ENCODE data around the gene PRRT2. TPM values are rescaled to one million over a fixed set of nuclear protein-coding genes. Genes with fewer than 3 reads are reported as not detected.

PRRT2 gene
- total RNA-seq, 2 experiments from 2014 or later = 1.00 to 2.6 TPM

DNA sequence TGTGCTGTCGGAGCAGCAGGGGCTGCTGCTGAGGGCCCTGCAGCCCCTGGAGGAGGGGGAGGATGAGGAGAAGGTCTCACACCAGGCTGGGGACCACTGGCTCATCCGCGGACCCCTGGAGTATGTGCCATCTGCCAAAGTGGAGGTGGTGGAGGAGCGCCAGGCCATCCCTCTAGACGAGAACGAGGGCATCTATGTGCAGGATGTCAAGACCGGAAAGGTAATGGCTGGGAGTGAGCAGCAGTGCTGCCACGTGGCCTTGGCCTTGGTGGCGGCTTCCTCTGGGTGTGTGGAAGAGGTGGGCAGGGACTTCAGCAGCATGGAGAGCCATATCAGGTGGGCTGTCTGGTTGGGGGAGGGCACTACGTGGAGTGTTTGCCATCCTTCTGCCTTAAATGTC lies 28.2 kb downstream of the PRRT2 start:
- POLR2A ChIA-PET = no interaction called here
- Mint-ChIP-seq H3K27me3 (no peaks in the 10 kb centered on the region), H3K4me3 (no peak overlapping the region), H3K36me3 (peaks cover 34% of the 10 kb centered on the region), H3K9me3 (no peaks in the 10 kb centered on the region), H3K27ac (no peak overlapping the region), H3K4me1 (ENCODE audit: low read depth) (peaks cover 2% of the 10 kb centered on the region)
- intact Hi-C loops (cut with micrococcal nuclease) = no loop called here
- CTCF ChIA-PET = interaction anchor here (4.4 kb wide), 1 partner anchor 8 kb away, joined by 24 read pairs; no protein-coding TSS in a partner anchor
- DNase-seq = no peak

DNA sequence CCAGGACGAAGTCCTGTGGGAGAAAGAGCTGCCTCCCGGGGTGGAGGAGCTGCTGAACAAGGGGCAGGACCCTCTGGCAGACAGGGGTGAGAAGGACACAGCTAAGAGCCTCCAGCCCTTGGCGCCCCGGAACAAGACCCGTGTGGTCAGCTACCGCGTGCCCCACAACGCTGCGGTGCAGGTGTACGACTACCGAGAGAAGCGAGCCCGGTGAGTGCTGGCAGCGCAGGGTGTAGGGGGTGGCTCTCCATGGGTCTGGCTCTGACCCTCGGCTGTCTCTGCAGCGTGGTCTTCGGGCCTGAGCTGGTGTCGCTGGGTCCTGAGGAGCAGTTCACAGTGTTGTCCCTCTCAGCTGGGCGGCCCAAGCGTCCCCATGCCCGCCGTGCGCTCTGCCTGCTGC lies 29.6 kb downstream of the PRRT2 start:
- no peak for DNase-seq
- Mint-ChIP-seq H3K36me3 (peaks cover 28% of the 10 kb centered on the region), H3K4me3 (no peak overlapping the region), H3K27ac (no peak overlapping the region), H3K27me3 (no peaks in the 10 kb centered on the region), H3K9me3 (no peaks in the 10 kb centered on the region), H3K4me1 (ENCODE audit: low read depth) (no peaks in the 10 kb centered on the region)
- ChIA-PET CTCF (no interaction called here), POLR2A (interaction anchor here (0.8 kb wide), 1 partner anchor 14 kb away, joined by 3 read pairs; no protein-coding TSS in a partner anchor)
- intact Hi-C loops (cut with micrococcal nuclease) = no loop called here

GRCh38 chr16:29842732-29843346 lies 30.8 kb downstream of the PRRT2 start:
- CTCF ChIA-PET = interaction anchor here (0.7 to 1.2 kb wide), 6 partner anchors 9 to 101 kb away, joined by 3 to 4 read pairs (median 3); no protein-coding TSS in a partner anchor
- POLR2A ChIA-PET = no interaction called here
- intact Hi-C loops (cut with micrococcal nuclease) = no loop called here
- Mint-ChIP-seq H3K36me3 (peaks cover 24% of the 10 kb centered on the region), H3K27ac (peak overlapping the region; percentile 8), H3K27me3 (no peaks in the 10 kb centered on the region), H3K4me1 (ENCODE audit: low read depth) (no peaks in the 10 kb centered on the region), H3K4me3 (no peak overlapping the region), H3K9me3 (no peaks in the 10 kb centered on the region)
- no peak for DNase-seq

DNA sequence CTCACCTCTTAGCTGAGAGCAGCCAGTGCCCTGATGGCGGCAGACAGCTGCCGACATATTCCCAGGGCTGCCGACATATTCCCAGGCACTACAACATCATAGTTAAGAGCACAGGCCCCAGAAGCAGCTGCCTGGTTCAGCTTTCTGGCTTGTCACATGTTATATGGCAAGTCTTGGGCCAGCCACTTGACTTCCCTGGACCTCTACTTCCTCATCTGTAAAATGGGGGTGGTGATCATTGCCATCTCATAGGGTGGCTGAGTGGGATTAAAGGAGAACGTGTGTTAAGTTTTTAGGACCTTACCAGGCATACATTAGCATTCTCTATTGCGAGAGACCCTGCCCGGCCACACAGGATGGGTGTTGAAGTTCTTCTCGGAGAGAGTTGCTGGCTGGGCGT lies 31.9 kb downstream of the PRRT2 start:
- peaks cover 27% of the 10 kb centered on the region for H3K36me3 Mint-ChIP-seq
- no peaks in the 10 kb centered on the region for H3K9me3 Mint-ChIP-seq
- DNase-seq = no peak
- ChIA-PET CTCF (interaction anchor here (1.1 to 1.2 kb wide), 2 partner anchors 8 to 36 kb away, joined by 3 to 4 read pairs; no protein-coding TSS in a partner anchor), POLR2A (no interaction called here)
- H3K27ac Mint-ChIP-seq = peak overlapping the region; percentile 30
- intact Hi-C loops (cut with micrococcal nuclease) = no loop called here
- H3K4me1 Mint-ChIP-seq (ENCODE audit: low read depth) = peaks cover 6% of the 10 kb centered on the region
- no peaks in the 10 kb centered on the region for H3K27me3 Mint-ChIP-seq
- H3K4me3 Mint-ChIP-seq = no peak overlapping the region

DNA sequence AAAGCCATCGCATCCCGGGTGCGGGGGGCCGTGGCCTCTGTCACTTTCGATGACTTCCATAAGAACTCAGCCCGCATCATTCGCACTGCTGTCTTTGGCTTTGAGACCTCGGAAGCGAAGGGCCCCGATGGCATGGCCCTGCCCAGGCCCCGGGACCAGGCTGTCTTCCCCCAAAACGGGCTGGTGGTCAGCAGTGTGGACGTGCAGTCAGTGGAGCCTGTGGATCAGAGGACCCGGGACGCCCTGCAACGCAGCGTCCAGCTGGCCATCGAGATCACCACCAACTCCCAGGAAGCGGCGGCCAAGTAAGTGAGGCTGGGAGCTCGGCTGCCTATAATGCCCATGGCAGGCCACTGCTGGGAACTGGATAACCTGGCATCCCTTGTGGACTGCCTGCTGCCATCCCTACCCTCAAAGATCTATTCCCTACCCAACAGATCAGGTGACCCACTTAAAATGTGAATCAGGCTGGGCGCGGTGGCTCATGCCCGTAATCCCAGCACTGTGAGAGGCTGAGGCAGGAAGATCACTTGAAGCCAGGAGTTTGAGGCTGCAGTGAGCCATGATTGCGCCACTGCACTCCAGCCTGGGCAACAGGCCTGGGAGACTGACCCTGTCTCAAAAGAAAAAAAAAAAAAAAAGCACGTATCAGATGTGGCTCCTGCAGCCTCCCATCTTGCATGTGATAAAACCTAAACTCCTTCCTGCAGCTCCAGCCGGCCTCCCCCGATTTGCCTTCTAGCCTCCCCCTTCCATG lies 32.8 kb downstream of the PRRT2 start:
- Mint-ChIP-seq H3K27me3 (no peaks in the 10 kb centered on the region), H3K36me3 (peaks cover 24% of the 10 kb centered on the region), H3K4me1 (ENCODE audit: low read depth) (peaks cover 6% of the 10 kb centered on the region), H3K4me3 (no peak overlapping the region), H3K27ac (no peak overlapping the region), H3K9me3 (no peaks in the 10 kb centered on the region)
- intact Hi-C loops (cut with micrococcal nuclease) = no loop called here
- ChIA-PET POLR2A (no interaction called here), CTCF (interaction anchor here (0.6 to 2.2 kb wide), 2 partner anchors 41 to 187 kb away, joined by 3 to 5 read pairs; no protein-coding TSS in a partner anchor)
- no peak for DNase-seq

- Mint-ChIP-seq H3K27me3 (no peaks in the 10 kb centered on the region), H3K4me3 (no peak overlapping the region), H3K27ac (no peak overlapping the region), H3K36me3 (peaks cover 22% of the 10 kb centered on the region), H3K9me3 (no peaks in the 10 kb centered on the region), H3K4me1 (ENCODE audit: low read depth) (peaks cover 6% of the 10 kb centered on the region)
- no peak for DNase-seq
- ChIA-PET POLR2A (no interaction called here), CTCF (interaction anchor here (1.8 to 2.2 kb wide), 2 partner anchors 26 to 186 kb away, joined by 5 to 6 read pairs; partner anchors contain the start of gene MVP)
- intact Hi-C loops (cut with micrococcal nuclease) = no loop called here
Observed at GRCh38 chr16:29845656-29846055, 33.7 kb downstream of the PRRT2 start.

GRCh38 chr16:29848420-29849297 lies 36.7 kb downstream of the PRRT2 start:
- intact Hi-C loops (cut with micrococcal nuclease) = loop anchor here (1.0 to 2.0 kb wide), 3 partner anchors 28 to 148 kb away; partner anchors contain the start of gene MVP
- no peaks in the 10 kb centered on the region for H3K27me3 Mint-ChIP-seq
- no peak overlapping the region for H3K27ac Mint-ChIP-seq
- ChIA-PET CTCF (interaction anchor here (0.6 to 4.0 kb wide), 58 partner anchors 8 to 229 kb away, joined by 3 to 97 read pairs (median 4); partner anchors contain the start of genes ASPHD1, CDIPT, DOC2A and INO80E), POLR2A (interaction anchor here (1.0 to 2.4 kb wide), 7 partner anchors 9 to 148 kb away, joined by 4 to 12 read pairs (median 5); partner anchors contain the start of genes MVP and PAGR1)
- H3K4me1 Mint-ChIP-seq (ENCODE audit: low read depth) = peaks cover 6% of the 10 kb centered on the region
- DNase-seq = peak; percentile 88
- no peak overlapping the region for H3K4me3 Mint-ChIP-seq
- peaks cover 16% of the 10 kb centered on the region for H3K36me3 Mint-ChIP-seq
- no peaks in the 10 kb centered on the region for H3K9me3 Mint-ChIP-seq

- no peak overlapping the region for H3K27ac Mint-ChIP-seq
- intact Hi-C loops (cut with micrococcal nuclease) = loop anchor here (2.0 kb wide), 1 partner anchor 29 kb away; the partner anchor contains the start of gene MVP
- H3K27me3 Mint-ChIP-seq = no peaks in the 10 kb centered on the region
- H3K9me3 Mint-ChIP-seq = no peaks in the 10 kb centered on the region
- no peak for DNase-seq
- ChIA-PET CTCF (interaction anchor here (0.9 to 4.0 kb wide), 17 partner anchors 11 to 158 kb away, joined by 3 to 97 read pairs (median 8); partner anchors contain the start of genes CDIPT, MVP and PAGR1), POLR2A (interaction anchor here (1.0 to 2.4 kb wide), 5 partner anchors 8 to 148 kb away, joined by 4 to 12 read pairs (median 5); partner anchors contain the start of gene PAGR1)
- H3K4me3 Mint-ChIP-seq = no peak overlapping the region
- peaks cover 14% of the 10 kb centered on the region for H3K36me3 Mint-ChIP-seq
- H3K4me1 Mint-ChIP-seq (ENCODE audit: low read depth) = peaks cover 6% of the 10 kb centered on the region
Observed at GRCh38 chr16:29849505-29849904, 37.5 kb downstream of the PRRT2 start.

- Mint-ChIP-seq H3K27ac (no peak overlapping the region), H3K4me3 (no peak overlapping the region), H3K36me3 (peaks cover 11% of the 10 kb centered on the region), H3K4me1 (ENCODE audit: low read depth) (peaks cover 9% of the 10 kb centered on the region), H3K9me3 (no peaks in the 10 kb centered on the region), H3K27me3 (no peaks in the 10 kb centered on the region)
- CTCF ChIA-PET = interaction anchor here (0.6 to 3.6 kb wide), 3 partner anchors 24 to 184 kb away, joined by 3 to 62 read pairs (median 4); partner anchors contain the start of gene PAGR1
- no peak for DNase-seq
- POLR2A ChIA-PET = no interaction called here
- intact Hi-C loops (cut with micrococcal nuclease) = no loop called here
Observed at GRCh38 chr16:29850998-29851397, 39.0 kb downstream of the PRRT2 start.

- H3K9me3 Mint-ChIP-seq = no peaks in the 10 kb centered on the region
- DNase-seq = no peak
- H3K4me3 Mint-ChIP-seq = no peak overlapping the region
- ChIA-PET POLR2A (interaction anchor here (1.1 kb wide), 1 partner anchor 142 kb away, joined by 3 read pairs; no protein-coding TSS in a partner anchor), CTCF (interaction anchor here (0.9 to 1.3 kb wide), 2 partner anchors 9 to 11 kb away, joined by 3 to 4 read pairs; partner anchors contain the start of gene CDIPT)
- peaks cover 6% of the 10 kb centered on the region for H3K36me3 Mint-ChIP-seq
- intact Hi-C loops (cut with micrococcal nuclease) = no loop called here
- H3K4me1 Mint-ChIP-seq (ENCODE audit: low read depth) = peaks cover 9% of the 10 kb centered on the region
- H3K27me3 Mint-ChIP-seq = no peaks in the 10 kb centered on the region
- no peak overlapping the region for H3K27ac Mint-ChIP-seq
Observed at GRCh38 chr16:29852654-29853053, 40.7 kb downstream of the PRRT2 start.

DNA sequence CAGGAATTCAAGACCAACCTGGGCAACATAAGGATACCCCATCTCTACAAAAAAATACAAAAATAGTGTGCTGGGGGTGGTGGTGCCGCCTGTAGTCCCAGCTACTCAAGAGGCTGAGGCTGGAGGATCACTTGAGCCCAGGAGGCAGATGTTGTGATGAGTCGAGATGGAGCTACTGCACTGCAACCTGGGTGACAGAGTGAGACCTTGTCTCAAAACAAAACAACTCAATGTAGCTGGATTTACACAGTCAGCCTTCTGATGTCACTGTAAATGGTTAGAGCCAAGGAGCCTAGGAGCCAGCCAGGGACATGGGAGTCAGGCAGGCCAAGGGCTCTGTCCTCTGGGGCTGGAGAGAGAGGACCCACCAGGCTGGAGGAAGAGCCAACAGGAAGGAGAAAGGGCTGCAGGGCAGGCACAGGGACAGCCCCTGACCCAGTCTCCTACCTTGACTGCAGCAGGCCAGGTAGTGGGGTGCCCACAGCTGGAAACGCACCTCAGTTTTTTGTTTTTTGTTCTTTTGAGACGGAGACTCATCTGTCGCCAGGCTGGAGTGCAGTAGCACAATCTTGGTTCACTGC lies 42.6 kb downstream of the PRRT2 start:
- Mint-ChIP-seq H3K27me3 (no peaks in the 10 kb centered on the region), H3K9me3 (no peaks in the 10 kb centered on the region), H3K36me3 (peaks cover 6% of the 10 kb centered on the region), H3K4me1 (ENCODE audit: low read depth) (peaks cover 4% of the 10 kb centered on the region), H3K4me3 (no peak overlapping the region), H3K27ac (no peak overlapping the region)
- CTCF ChIA-PET = interaction anchor here (1.6 kb wide), 1 partner anchor 154 kb away, joined by 6 read pairs; no protein-coding TSS in a partner anchor
- intact Hi-C loops (cut with micrococcal nuclease) = no loop called here
- POLR2A ChIA-PET = no interaction called here
- no peak for DNase-seq

All from activated CD4-positive, alpha-beta memory T cell treated with anti-CD3 and anti-CD28 coated beads for 36 hours (primary cell).